LNCaP clone FGC (cell line): ENCODE measurements around the gene LCN9.
"Not testable (repeated sequence)": the region's sequence is repeated elsewhere in the genome, so short reads cannot be mapped to it uniquely, and the experiment has no call there.

Source experiments
- DNase-seq: peaks from one replicate; pipeline ENCODE4 v3.0.0-alpha.2; 2011; ENCODE audit warnings: low read depth
- H3K4me3 ChIP-seq: 2 replicates; pipeline ENCODE4 v1.5.1; 2011; ENCODE audit warnings: mild to moderate bottlenecking, low read depth, low read length, control low read depth
- TF ChIP-seq, protein P1 (sequence below): IDR thresholded peaks from 2 replicates; pipeline ENCODE4 v1.5.1; 2012; ENCODE audit warnings: mild to moderate bottlenecking; ENCODE audit not compliant: control insufficient read depth, insufficient read depth; ENCODE audit errors: extremely low read depth

Gene LCN9

DNA sequence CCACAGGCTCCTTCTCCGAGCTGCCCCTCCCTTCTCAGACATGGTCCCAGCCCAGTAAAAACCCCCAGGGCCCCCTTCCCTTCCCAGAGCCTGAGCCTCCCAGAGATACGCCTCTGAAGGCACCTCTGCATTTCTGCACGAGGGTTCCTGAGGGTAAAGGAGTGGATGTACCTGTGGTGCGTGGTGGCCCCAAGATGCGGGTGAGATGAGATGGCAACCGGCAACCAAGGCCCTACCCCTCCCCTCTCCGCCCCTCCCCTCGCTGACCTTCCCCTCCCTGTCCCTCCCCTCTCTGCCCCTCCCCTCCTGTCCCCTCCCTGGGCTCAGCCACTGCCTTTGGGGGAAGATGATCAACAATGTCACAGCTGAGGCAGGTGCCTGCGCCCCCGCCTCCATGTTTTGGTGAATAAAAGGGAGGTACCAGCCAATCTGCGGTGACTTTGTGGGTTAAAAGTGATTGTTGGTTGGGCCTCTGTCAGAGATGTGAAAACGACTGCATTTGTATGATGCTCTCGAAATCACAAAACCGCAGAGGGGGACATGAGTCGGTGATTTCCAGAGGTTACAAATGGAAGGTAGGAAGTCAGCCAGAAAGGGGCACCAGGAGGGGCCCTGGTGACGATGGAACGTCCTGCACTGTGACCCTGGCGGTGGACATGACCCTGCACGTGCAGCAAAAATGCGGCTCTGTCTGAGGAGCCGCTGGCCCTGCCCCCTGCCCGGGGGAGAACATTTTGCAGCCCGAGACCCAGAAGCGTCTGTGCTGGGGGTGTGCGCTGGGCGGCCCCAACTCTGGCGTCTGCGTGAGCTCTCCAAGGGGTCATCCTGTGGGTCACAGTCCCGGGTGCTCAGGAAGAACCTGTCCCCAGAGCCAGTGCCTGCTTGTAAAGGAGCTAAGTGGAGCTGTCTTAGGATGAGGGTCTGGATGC lies 3.7 kb downstream of the LCN9 start:
- no peak overlapping the region for H3K4me3 ChIP-seq
- DNase-seq = no peak
- TF ChIP-seq, protein P1, sequence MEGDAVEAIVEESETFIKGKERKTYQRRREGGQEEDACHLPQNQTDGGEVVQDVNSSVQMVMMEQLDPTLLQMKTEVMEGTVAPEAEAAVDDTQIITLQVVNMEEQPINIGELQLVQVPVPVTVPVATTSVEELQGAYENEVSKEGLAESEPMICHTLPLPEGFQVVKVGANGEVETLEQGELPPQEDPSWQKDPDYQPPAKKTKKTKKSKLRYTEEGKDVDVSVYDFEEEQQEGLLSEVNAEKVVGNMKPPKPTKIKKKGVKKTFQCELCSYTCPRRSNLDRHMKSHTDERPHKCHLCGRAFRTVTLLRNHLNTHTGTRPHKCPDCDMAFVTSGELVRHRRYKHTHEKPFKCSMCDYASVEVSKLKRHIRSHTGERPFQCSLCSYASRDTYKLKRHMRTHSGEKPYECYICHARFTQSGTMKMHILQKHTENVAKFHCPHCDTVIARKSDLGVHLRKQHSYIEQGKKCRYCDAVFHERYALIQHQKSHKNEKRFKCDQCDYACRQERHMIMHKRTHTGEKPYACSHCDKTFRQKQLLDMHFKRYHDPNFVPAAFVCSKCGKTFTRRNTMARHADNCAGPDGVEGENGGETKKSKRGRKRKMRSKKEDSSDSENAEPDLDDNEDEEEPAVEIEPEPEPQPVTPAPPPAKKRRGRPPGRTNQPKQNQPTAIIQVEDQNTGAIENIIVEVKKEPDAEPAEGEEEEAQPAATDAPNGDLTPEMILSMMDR = no peak

DNA sequence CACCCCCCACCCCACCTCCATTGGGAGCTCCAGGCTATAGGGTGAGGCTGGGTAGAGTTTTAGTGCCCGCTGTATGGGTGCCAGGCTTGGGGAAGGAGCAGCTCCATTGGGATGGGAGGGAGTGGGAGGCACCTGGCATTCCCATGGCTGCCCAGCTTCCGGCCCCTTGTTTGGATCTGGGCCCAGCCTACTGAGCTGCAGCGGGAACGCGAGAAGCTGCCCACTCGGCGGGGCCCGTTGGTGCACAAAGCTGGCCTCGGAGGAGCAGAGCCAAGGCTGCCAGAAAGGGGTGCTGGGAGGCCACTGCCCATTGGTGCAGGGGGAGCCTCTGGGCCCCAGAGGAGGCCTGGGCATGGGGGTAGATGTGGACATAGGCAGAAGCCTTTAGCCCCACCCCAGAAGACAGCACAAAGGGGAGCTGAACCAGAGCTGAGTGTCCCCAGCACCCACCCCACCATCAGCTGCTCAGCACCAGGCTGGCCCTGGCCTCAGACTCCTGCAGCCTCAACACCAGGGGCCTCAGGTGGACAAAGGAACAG lies 4.4 kb downstream of the LCN9 start:
- TF ChIP-seq, protein P1 = no peak
- H3K4me3 ChIP-seq = no peak overlapping the region
- no peak for DNase-seq

DNA sequence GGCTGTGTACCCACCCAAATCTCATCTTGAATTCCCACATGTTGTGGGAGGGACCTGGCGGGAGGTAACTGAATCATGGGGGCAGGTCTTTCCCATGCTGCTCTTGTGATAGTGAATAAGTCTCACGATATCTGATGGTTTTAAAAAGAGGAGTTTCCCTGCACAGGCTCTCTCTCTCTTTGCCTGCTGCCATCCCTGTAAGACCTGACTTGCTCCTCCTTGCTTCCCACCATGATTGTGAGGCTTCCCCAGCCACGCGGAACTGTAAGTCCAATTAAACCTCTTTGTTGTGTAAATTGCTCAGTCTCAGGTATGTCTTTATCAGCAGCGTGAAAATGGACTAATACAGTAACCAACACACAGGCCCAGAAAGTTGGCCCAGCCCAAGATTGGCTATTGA lies 5.9 kb downstream of the LCN9 start:
- not testable (repeated sequence) for H3K4me3 ChIP-seq, DNase-seq

DNA sequence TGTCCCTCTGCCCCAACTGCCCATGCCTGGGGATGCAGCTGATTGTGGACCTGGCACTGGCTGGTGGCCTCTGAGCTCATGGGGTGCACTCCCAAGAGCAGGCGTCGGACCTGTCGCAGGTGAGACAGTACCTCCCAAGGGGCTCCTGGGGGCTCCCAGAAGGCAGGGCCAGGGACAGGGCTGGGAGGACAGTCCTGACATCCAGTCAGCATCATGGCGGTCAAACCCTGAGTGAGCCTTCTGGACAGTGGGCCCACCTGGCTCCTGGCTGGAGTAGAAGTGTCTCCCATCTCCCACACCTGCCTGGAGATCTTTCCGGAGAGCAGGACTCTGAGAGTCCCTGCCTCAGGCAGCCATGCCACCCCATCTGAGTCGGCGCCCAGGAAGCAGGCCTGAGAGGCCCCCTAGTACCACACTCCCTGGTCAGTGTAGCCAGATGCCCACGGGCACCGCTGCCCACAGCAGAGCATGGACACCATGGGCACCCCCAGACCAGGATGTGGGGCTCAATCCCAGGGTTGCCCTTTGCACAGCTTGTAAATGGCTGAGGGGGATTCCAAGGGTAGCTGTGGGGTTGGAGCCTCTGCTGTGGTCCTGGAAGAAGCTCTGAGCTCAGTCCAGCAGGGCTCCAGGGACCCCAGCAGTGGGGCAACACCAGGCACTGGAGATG lies 6.6 kb downstream of the LCN9 start:
- DNase-seq = no peak
- H3K4me3 ChIP-seq = no peak overlapping the region

DNA sequence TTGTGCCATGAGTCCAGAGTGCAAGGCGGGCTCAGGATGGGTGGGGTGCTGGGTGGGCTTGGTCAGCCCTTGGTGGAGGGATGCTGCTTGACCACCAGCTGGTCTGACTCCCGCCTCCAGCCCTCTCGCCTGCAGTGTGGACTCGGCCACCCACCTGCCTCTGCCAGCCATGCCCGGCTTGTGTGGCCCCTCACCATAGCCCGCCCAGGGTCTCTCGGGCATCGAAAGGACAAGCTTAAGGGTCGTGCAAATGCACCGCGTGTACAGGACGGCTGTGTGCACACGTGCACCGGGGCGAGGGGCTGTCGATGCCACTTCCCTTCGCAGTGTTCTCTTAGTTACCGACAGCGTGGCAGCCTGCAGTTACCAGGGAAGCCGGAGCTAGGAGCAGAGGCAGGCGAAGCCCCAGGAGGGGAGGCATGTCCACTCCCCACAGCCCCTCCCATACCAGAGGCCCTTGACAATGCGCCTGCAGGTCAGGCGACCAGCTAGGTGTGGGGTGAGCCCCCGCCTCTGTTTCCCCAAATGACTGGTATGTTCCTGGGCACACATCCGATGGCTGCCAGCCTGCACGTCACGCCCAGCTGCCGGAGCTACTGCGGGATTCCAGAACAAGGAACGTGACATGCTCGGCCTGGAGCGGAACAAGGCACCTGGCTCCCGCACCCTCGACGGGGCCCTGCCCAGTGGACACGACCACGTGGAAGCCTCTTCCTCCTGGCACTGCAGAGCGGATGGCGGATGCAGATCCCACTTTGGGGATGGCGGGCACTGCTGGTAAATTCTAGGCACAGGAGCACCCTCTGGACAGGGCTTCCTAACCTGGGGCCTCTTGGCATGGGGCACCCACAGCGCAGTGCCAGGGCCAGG lies 7.8 kb downstream of the LCN9 start:
- TF ChIP-seq, protein P1 = no peak
- no peak overlapping the region for H3K4me3 ChIP-seq
- DNase-seq = no peak

More for the DNA sequence above, 6.6 kb downstream of the LCN9 start:
- TF ChIP-seq, protein P1 = no peak

DNA sequence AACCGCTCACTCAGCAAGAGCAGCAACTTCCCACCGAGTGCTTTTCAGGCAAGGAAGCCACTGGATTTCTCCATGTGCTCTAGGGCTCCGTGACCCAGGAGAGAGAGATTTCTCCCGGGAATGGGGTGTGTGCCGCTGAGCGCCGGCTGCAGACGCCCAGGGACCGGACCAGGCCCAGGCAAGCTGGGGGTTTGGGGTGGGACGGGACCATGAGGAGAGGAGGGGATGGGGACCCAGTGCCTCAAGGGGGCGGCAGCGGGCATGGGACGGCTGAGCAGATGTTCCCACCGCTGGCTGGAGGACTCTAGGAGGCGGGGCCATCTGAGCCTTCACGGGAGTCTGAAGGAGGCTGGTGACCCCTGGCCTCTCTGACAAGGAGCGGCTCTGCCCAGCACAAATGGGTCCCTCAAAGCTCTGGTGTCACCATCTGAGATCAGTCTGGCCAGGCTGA lies 8.5 kb downstream of the LCN9 start:
- H3K4me3 ChIP-seq = no peak overlapping the region
- DNase-seq = no peak
- TF ChIP-seq, protein P1 = no peak

DNA sequence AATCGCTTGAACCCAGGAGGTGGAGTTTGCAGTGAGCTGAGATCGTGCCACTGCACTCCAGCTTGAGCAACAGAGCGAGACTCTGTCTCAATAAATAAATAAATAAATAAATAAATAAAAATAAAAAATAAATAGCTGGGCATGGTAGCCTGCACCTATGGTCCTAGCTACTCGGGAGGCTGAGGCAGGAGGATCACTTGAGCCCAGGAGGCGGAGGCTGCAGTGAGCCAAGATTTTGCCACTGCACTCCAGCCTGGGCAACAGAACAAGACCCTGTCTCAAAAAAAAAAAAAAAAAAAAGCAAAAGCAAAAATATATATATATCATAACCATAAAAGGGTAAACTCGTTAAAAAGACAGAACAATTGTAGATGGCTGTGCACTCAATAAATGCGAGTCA lies 9.7 kb downstream of the LCN9 start:
- not testable (repeated sequence) for DNase-seq, H3K4me3 ChIP-seq
